Ovary (tissue), 9 donors: ENCODE measurements around the gene KMT5C. TPM values are rescaled to one million over a fixed set of nuclear protein-coding genes. Genes with fewer than 3 reads are reported as not detected.

Experiments used
- DNase-seq, 5 donors: peaks; one replicate each; pipeline ENCODE4 v3.0.0-alpha.2; 2019 to 2020
- H3K27ac ChIP-seq, 2 donors: fragments of 200-600 bp; one replicate each; pipeline versions ENCODE4 v1.5.1 to v1.8.0; 2019 to 2022
- H3K27me3 ChIP-seq: fragments of 200-600 bp; one replicate; pipeline ENCODE4 v1.8.0; 2022
- H3K36me3 ChIP-seq: fragments of 200-600 bp; sonication (generic); one replicate; pipeline ENCODE4 v1.5.1; 2019
- H3K4me1 ChIP-seq: one replicate; pipeline ENCODE4 v1.8.1; 2013; ENCODE audit warnings: mild to moderate bottlenecking, moderate library complexity; ENCODE audit not compliant: insufficient read depth
- H3K4me3 ChIP-seq: fragments of 200-600 bp; sonication (generic); one replicate; pipeline ENCODE4 v1.5.1; 2017
- H3K9me3 ChIP-seq, 2 donors: fragments of 200-600 bp in 1 of 2; sonication (generic) in 1 of 2; one replicate each; pipeline versions ENCODE4 v1.5.1 to v1.8.1; 2013 to 2019; ENCODE audit warnings: mild to moderate bottlenecking in 1 of 2, moderate library complexity in 1 of 2
- CTCF ChIP-seq, 3 donors: fragments of 450-650 bp in 2 of 3; fragments of 200-600 bp in 1 of 3; IDR thresholded peaks; one replicate each; pipeline versions ENCODE4 v1.5.1 to v1.8.0; 2016 to 2022; ENCODE audit warnings: antibody characterized with exemption in 3 of 3, mild to moderate bottlenecking in 1 of 3
- EP300 ChIP-seq: sonication (generic); formaldehyde crosslinking; IDR thresholded peaks from one replicate; pipeline ENCODE4 v1.6.1; 2017; ENCODE audit warnings: antibody characterized with exemption
- POLR2A ChIP-seq: fragments of 450-650 bp; IDR thresholded peaks from one replicate; pipeline ENCODE4 v1.6.1; 2017; ENCODE audit warnings: antibody characterized with exemption, mild to moderate bottlenecking, moderate library complexity
- WGBS, 3 donors: extraction: QIAGEN DNeasy Blood & Tissue Kit in 1 of 3; methylation state at CpG; one replicate each; pipeline versions ENCODE4 v1.1.5 to v1.1.7; 2013 to 2017; 5-methylcytosine and 5-hydroxymethylcytosine counted together
- intact Hi-C, 4 donors: fragments of 100-400 bp; cut with DNase I; formaldehyde crosslinking; loops; one replicate each; pipeline versions ENCODE4 v1.11.0 to v1.15.1; 2022 to 2023
- polyA plus RNA-seq, 2 donors: library from polyadenylated mRNA; stranded (reverse); fragments of 200-250 nt in 1 of 2; fragments of 350-450 nt in 1 of 2; fragmentation: Illumina TruSeq in 1 of 2; extraction: RNeasy Lipid Tissue Mini Kit (QIAGEN cat#74804) in 1 of 2; gene quantifications; one replicate each; pipeline ENCODE4 v1.2.3, GENCODE V29; 2013 to 2014
- total RNA-seq, 7 donors: library from RNA; depleted of rRNA in 2 of 7; stranded (reverse); fragments of >200 nt in 2 of 7; fragmentation: NEBNext Ultra II Directional in 3 of 7; extraction: Animal tissue kit (Norgen Biotek cat#: 25700) in 3 of 7; gene quantifications; one replicate each; pipeline versions ENCODE4 v1.1.0 to v1.2.4, GENCODE V29; 2016 to 2023
- donor health status: DM: no; HTN: no; CAD: no; lungs with moderate emphysema.
- donor health status: DM: no; HTN: no; CAD: no.
- donor health status: Bipolar disorder and iron deficiency.
- donor health status: DM: yes; HTN: yes; CAD: no.
- donor health status: DM: no; HTN: no; CAD: no.
- donor health status: DM: yes; HTN: yes; CAD: no.

The KMT5C gene
- total and polyA plus RNA-seq, 9 donors, result 0.37 to 26.2 (median 11.9) TPM

DNA sequence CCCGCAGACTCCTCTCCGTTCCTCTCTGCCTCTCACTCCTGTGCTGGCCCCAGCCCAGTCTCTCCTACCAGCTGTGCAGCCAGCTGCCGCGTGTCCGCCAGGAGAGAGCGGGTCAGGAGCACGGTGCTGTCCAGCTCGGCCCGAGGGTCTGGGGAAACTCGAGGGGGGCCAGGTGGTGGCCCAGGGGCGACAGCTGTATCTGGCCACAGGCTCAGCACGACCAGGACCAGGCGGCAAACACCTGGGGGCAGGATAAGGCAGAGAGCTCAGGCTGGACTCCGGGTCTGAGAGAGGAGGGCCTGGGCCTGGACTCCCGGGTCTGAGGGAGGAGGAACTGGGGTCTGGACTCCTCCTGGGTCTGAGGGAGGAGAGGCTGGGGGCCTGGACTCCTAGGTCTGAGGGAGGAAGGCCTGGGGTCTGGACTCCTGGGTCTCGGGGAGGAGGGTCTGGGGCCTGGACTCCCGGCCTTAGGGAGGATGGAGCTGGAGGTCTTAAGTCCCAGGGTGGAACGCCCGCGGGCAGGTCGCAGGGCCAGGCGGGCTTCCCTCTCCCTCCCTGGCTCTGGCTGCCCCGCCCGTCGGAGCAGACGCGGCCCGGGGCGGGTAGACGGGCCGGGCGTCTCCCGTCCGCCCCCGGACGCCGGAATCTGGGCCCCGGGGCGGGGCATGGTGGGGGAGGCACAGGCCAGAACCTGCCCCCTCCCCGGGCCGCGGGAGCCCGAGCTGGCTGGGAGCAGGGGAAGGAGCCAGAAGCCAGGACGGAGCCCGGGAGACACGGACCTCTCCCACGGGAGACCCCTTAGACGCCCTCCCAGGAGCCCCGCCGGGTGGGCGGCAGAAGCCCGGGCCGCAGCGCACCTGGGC lies 29.3 kb downstream of the KMT5C start:
- 3 to 15% (median 5%) methylated on average over 25 to 54 of the region's 54 CpGs for WGBS, 3 donors
- intact Hi-C loops, result no loop called here
- H3K4me3 ChIP-seq, result no peak overlapping the region
- TF ChIP-seq CTCF (IDR thresholded peaks at IDR 0.05) (no peak), POLR2A (no peak), EP300 (no peak)
- H3K36me3 ChIP-seq, result no peaks in the 10 kb centered on the region
- peaks cover 2% of the 10 kb centered on the region for H3K27me3 ChIP-seq
- no peaks in the 10 kb centered on the region for H3K9me3 ChIP-seq
- no peaks in the 10 kb centered on the region for H3K4me1 ChIP-seq
- DNase-seq, result no peak
- no peak overlapping the region for H3K27ac ChIP-seq

GRCh38 chr19:55369653-55370304 lies 30.1 kb downstream of the KMT5C start:
- no peaks in the 10 kb centered on the region for H3K4me1 ChIP-seq
- peaks cover 2% of the 10 kb centered on the region for H3K27me3 ChIP-seq
- no peak for DNase-seq
- intact Hi-C loops, result loop anchor here in 2 of 4 donors (10.0 kb wide), 2 partner anchors 85 to 225 kb away; partner anchors contain the start of genes BRSK1 (in 1 of the 2), HSPBP1 (in 1 of the 2) and TNNT1 (in 1 of the 2)
- TF ChIP-seq POLR2A, result no peak
- TF ChIP-seq EP300, result no peak
- TF ChIP-seq CTCF (IDR thresholded peaks at IDR 0.05), result no peak
- 1 to 3% (median 1%) methylated on average over 25 to 57 of the region's 59 CpGs for WGBS, 3 donors
- no peaks in the 10 kb centered on the region for H3K9me3 ChIP-seq
- H3K27ac ChIP-seq, result no peak overlapping the region
- no peak overlapping the region for H3K4me3 ChIP-seq
- H3K36me3 ChIP-seq, result no peaks in the 10 kb centered on the region

DNA sequence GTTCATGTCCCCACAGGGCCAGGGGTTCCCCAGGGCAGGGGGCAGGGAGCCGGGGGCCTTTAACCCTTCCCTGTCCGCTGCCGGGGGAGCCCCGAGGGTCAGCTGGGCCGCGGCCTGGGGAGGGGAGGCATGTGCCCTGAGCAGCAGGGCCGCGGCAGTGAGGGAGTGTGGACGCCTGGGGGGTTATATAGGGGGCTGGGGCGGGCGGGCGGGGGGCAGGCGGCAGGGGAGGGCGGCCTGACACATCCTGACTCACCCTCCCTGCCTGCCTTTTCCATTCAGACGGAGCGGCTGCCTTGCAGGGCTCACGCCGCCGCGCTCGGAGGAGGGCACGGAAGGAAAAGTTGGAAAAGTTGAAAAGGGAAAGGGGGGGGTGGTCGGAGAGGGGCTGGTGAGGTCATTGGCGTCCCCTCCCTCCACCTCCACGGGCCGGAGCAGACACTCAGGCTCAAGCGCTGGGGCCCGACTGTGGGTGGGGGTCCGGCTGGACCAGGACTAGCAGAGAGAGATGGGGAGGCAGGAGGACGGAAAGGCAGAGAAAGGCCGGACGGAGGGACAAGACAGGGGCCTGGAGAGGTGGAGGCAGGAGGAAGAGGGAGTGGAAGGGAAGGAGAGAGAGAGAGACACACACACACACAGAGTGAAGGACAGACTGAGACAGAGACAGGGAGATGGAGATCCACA lies 30.8 kb downstream of the KMT5C start, which contains the start of gene IL11:
Gene IL11, minus strand, starts transcription at position 159 of the 684 bp plus-strand sequence. Its CDS starts 153 bp downstream, at position 6.
- 10 to 20% (median 11%) methylated on average over 19 to 32 of the region's 32 CpGs for WGBS, 3 donors
- TF ChIP-seq EP300 (no peak), CTCF (IDR thresholded peaks at IDR 0.05) (no peak), POLR2A (no peak)
- no peaks in the 10 kb centered on the region for H3K4me1 ChIP-seq
- H3K4me3 ChIP-seq, result no peak within 1 kb of the TSS
- H3K36me3 ChIP-seq, result no peaks in the 10 kb centered on the region
- intact Hi-C loops, result loop anchor here in 2 of 4 donors (10.0 kb wide), 2 partner anchors 86 to 226 kb away; partner anchors contain the start of genes BRSK1 (in 1 of the 2), HSPBP1 (in 1 of the 2) and TNNT1 (in 1 of the 2)
- H3K9me3 ChIP-seq, result no peaks in the 10 kb centered on the region
- peaks cover 2% of the 10 kb centered on the region for H3K27me3 ChIP-seq
- no peak within 1 kb of the TSS for H3K27ac ChIP-seq
- DNase-seq, result no peak
